ENCODE data around the gene CPB2. TPM values are rescaled to one million over a fixed set of nuclear protein-coding genes. Genes with fewer than 3 reads are reported as not detected.

Gene CPB2
- total RNA-seq, 4 donors from 2014 or later, result not detected

GRCh38 chr13:46008631-46009030, 96.2 kb downstream of the CPB2 start:
- TF ChIP-seq POLR2A (IDR thresholded peaks at IDR 0.05), result no peak
- no peak for TF ChIP-seq CTCF (IDR thresholded peaks at IDR 0.05)
- Histone ChIP-seq H3K4me1 (peaks cover 0 to 15% (median 0%) of the 10 kb centered on the region in 3 donors), H3K9me3 (no peaks in the 10 kb centered on the region), H3K36me3 (peaks cover 0 to 88% (median 4%) of the 10 kb centered on the region in 3 donors), H3K27me3 (no peaks in the 10 kb centered on the region), H3K4me3 (no peak overlapping the region), H3K27ac (no peak overlapping the region)
- WGBS, 2 donors, result 52 to 76% methylated on average over 2 of the region's 2 CpGs
- intact Hi-C loops (cut with DNase I), result no loop called here
- no peak for DNase-seq

- Histone ChIP-seq H3K36me3 (peaks cover 0 to 86% (median 4%) of the 10 kb centered on the region in 3 donors), H3K4me1 (peaks cover 0 to 15% (median 0%) of the 10 kb centered on the region in 3 donors), H3K27me3 (no peaks in the 10 kb centered on the region), H3K4me3 (no peak overlapping the region), H3K9me3 (no peaks in the 10 kb centered on the region), H3K27ac (no peak overlapping the region)
- intact Hi-C loops (cut with DNase I), result no loop called here
- no peak for DNase-seq
- WGBS, 2 donors, result 84 to 90% methylated on average over 6 of the region's 6 CpGs
- no peak for TF ChIP-seq CTCF (IDR thresholded peaks at IDR 0.05)
- no peak for TF ChIP-seq POLR2A (IDR thresholded peaks at IDR 0.05)
Measured at GRCh38 chr13:46006688-46007452, 98.0 kb downstream of the CPB2 start.

GRCh38 chr13:46004491-46004890, 100.3 kb downstream of the CPB2 start:
- Histone ChIP-seq H3K36me3 (peaks cover 0 to 86% (median 13%) of the 10 kb centered on the region in 3 donors), H3K4me1 (peaks cover 0 to 14% (median 0%) of the 10 kb centered on the region in 3 donors), H3K9me3 (no peaks in the 10 kb centered on the region), H3K27me3 (no peaks in the 10 kb centered on the region), H3K27ac (no peak overlapping the region), H3K4me3 (no peak overlapping the region)
- no peak for DNase-seq
- intact Hi-C loops (cut with DNase I), result no loop called here
- TF ChIP-seq POLR2A (IDR thresholded peaks at IDR 0.05) (no peak), CTCF (IDR thresholded peaks at IDR 0.05) (no peak)
- 85 to 100% methylated on average over 1 of the region's 1 CpG for WGBS, 2 donors

Other genes with a start within 250 kb of the CPB2 start
- gene ZC3H13, start 52.3 kb downstream of the CPB2 start, total RNA-seq, result 10 to 100 TPM; 12.4 to 28.8 (median 15.3) TPM
- gene LCP1, start 77.1 kb upstream of the CPB2 start, total RNA-seq, result 10 to 100 TPM in 3 of 4 donors, 1 to 10 TPM in 1; 8.7 to 33.9 (median 21.9) TPM
- gene LRRC63, start 106.9 kb upstream of the CPB2 start, total RNA-seq, result not detected